WERI-Rb-1 (cell line): ENCODE results near the gene BCL2L14.

ENCODE experiments used
- DNase-seq: peaks from one replicate; pipeline ENCODE4 v3.0.0-alpha.2; 2020
- H3K27ac ChIP-seq: fragments of 250-450 bp; sonication (Bioruptor Pico); 2 replicates; pipeline ENCODE4 v1.5.1; 2020; ENCODE audit warnings: mild to moderate bottlenecking, moderate library complexity
- H3K27me3 ChIP-seq: fragments of 250-450 bp; sonication (Bioruptor Pico); 2 replicates; pipeline ENCODE4 v1.5.1; 2021; ENCODE audit warnings: mild to moderate bottlenecking, low read depth, moderate library complexity; ENCODE audit not compliant: insufficient read depth, severe bottlenecking
- H3K36me3 ChIP-seq: fragments of 250-450 bp; sonication (Bioruptor Pico); 2 replicates; pipeline ENCODE4 v1.5.1; 2020; ENCODE audit warnings: mild to moderate bottlenecking, moderate library complexity
- H3K4me3 ChIP-seq: 2 replicates; pipeline ENCODE4 v1.5.1; 2011; ENCODE audit warnings: low read depth, mild to moderate bottlenecking, control low read depth, low read length
- H3K9me3 ChIP-seq: fragments of 250-450 bp; sonication (Bioruptor Pico); 2 replicates; pipeline ENCODE4 v1.5.1; 2021; ENCODE audit warnings: mild to moderate bottlenecking, moderate library complexity; ENCODE audit not compliant: severe bottlenecking
- CTCF ChIP-seq: IDR thresholded peaks from 2 replicates; pipeline ENCODE4 v1.5.1; 2011; ENCODE audit warnings: low read depth, mild to moderate bottlenecking, control low read depth, inconsistent platforms, low read length

The BCL2L14 gene

GRCh38 chr12:12068751-12069150 is 2.0 kb upstream of the BCL2L14 start:
- H3K36me3 ChIP-seq = no peaks in the 10 kb centered on the region
- no peaks in the 10 kb centered on the region for H3K27me3 ChIP-seq
- no peak overlapping the region for H3K4me3 ChIP-seq
- no peak overlapping the region for H3K27ac ChIP-seq
- DNase-seq = no peak
- no peak for TF ChIP-seq CTCF
- no peaks in the 10 kb centered on the region for H3K9me3 ChIP-seq

- Histone ChIP-seq H3K9me3 (no peaks in the 10 kb centered on the region), H3K4me3 (no peak overlapping the region), H3K27ac (no peak overlapping the region), H3K27me3 (no peaks in the 10 kb centered on the region), H3K36me3 (no peaks in the 10 kb centered on the region)
- TF ChIP-seq CTCF = no peak
- DNase-seq = no peak
These were observed 754 bp upstream of the BCL2L14 start for GRCh38 chr12:12069821-12070548.

- no peak for TF ChIP-seq CTCF
- no peak overlapping the region for H3K4me3 ChIP-seq
- H3K9me3 ChIP-seq = no peaks in the 10 kb centered on the region
- no peak overlapping the region for H3K27ac ChIP-seq
- no peaks in the 10 kb centered on the region for H3K27me3 ChIP-seq
- no peaks in the 10 kb centered on the region for H3K36me3 ChIP-seq
- no peak for DNase-seq
These were observed 1.5 kb downstream of the BCL2L14 start for GRCh38 chr12:12072064-12072760.

GRCh38 chr12:12079291-12079690 is 8.6 kb downstream of the BCL2L14 start:
- Histone ChIP-seq H3K4me3 (no peak overlapping the region), H3K9me3 (no peaks in the 10 kb centered on the region), H3K27ac (no peak overlapping the region), H3K27me3 (no peaks in the 10 kb centered on the region), H3K36me3 (no peaks in the 10 kb centered on the region)
- TF ChIP-seq CTCF = no peak
- no peak for DNase-seq

- H3K27ac ChIP-seq = no peak overlapping the region
- no peaks in the 10 kb centered on the region for H3K27me3 ChIP-seq
- no peak overlapping the region for H3K4me3 ChIP-seq
- peak; percentile 30 for DNase-seq
- no peaks in the 10 kb centered on the region for H3K9me3 ChIP-seq
- TF ChIP-seq CTCF = peak; percentile 15; the same call in 1 of the 2 replicates
- H3K36me3 ChIP-seq = no peaks in the 10 kb centered on the region
These were observed 11.2 kb downstream of the BCL2L14 start for GRCh38 chr12:12081836-12082497.
